Loucy (cell line): ENCODE data around the gene C3orf33.

Experiments used
- H2AFZ ChIP-seq: fragments of 200-600 bp; sonication (generic); 2 replicates; pipeline ENCODE4 v1.6.0; 2016; ENCODE audit warnings: antibody characterized with exemption, mild to moderate bottlenecking, low read length, moderate library complexity
- H3F3A ChIP-seq: fragments of 200-600 bp; 2 replicates; pipeline ENCODE4 v1.6.0; 2016; ENCODE audit warnings: antibody characterized with exemption, low read depth, mild to moderate bottlenecking
- H3K27me3 ChIP-seq: fragments of 200-600 bp; sonication (generic); 2 replicates; pipeline ENCODE4 v1.6.1; 2014; ENCODE audit warnings: low read length, mild to moderate bottlenecking; ENCODE audit not compliant: insufficient read depth, poor library complexity, severe bottlenecking
- H3K36me3 ChIP-seq: fragments of 200-600 bp; sonication (generic); 2 replicates; pipeline ENCODE4 v1.6.1; 2016; ENCODE audit warnings: low read length; ENCODE audit not compliant: insufficient read depth
- H3K4me1 ChIP-seq: fragments of 200-600 bp; sonication (generic); 2 replicates; pipeline ENCODE4 v1.5.1; 2014; ENCODE audit warnings: low read length, mild to moderate bottlenecking; ENCODE audit not compliant: insufficient read depth, poor library complexity, severe bottlenecking
- H3K4me2 ChIP-seq: fragments of 200-600 bp; sonication (generic); 2 replicates; pipeline ENCODE4 v1.6.0; 2014; ENCODE audit warnings: antibody characterized with exemption, low read length, low read depth, mild to moderate bottlenecking; ENCODE audit not compliant: poor library complexity, severe bottlenecking
- H3K4me3 ChIP-seq: fragments of 200-600 bp; sonication (generic); 2 replicates; pipeline ENCODE4 v1.5.1; 2014; ENCODE audit warnings: low read length, mild to moderate bottlenecking, mixed read lengths; ENCODE audit not compliant: poor library complexity, severe bottlenecking
- H3K79me2 ChIP-seq: fragments of 200-600 bp; sonication (generic); 2 replicates; pipeline ENCODE4 v1.6.1; 2014; ENCODE audit warnings: low read length; ENCODE audit not compliant: insufficient read depth
- H3K9ac ChIP-seq: fragments of 200-600 bp; sonication (generic); 2 replicates; pipeline ENCODE4 v1.6.0; 2014; ENCODE audit warnings: mild to moderate bottlenecking, low read depth, low read length, moderate library complexity; ENCODE audit not compliant: poor library complexity, severe bottlenecking
- H3K9me2 ChIP-seq: fragments of 200-600 bp; sonication (generic); replicated peaks from 2 replicates; pipeline ENCODE4 v1.6.1; 2016; ENCODE audit warnings: low read depth, low read length, mixed read lengths
- H3K9me3 ChIP-seq: fragments of 200-600 bp; sonication (generic); 2 replicates; pipeline ENCODE4 v1.6.1; 2014; ENCODE audit warnings: mild to moderate bottlenecking, antibody characterized with exemption, low read length, low read depth; ENCODE audit not compliant: insufficient read depth
- H4K20me1 ChIP-seq: fragments of 200-600 bp; sonication (generic); 2 replicates; pipeline ENCODE4 v1.6.0; 2014; ENCODE audit warnings: antibody characterized with exemption, low read length, mild to moderate bottlenecking; ENCODE audit not compliant: insufficient read depth, poor library complexity, severe bottlenecking
- EZH2phosphoT487 ChIP-seq: fragments of 200-600 bp; IDR thresholded peaks from 2 replicates; pipeline ENCODE4 v1.6.1; 2018; ENCODE audit warnings: antibody characterized with exemption, mild to moderate bottlenecking, moderate library complexity, borderline replicate concordance
- TF ChIP-seq, protein P1 (sequence below): fragments of 200-600 bp; sonication (generic); conservative IDR thresholded peaks from 2 replicates; pipeline ENCODE4 v1.5.1; 2014; ENCODE audit warnings: mild to moderate bottlenecking, antibody characterized with exemption, low read length

C3orf33 gene

GRCh38 chr3:155746703-155747102 lies 59.4 kb downstream of the C3orf33 start:
- Histone ChIP-seq H3F3A (no peaks in the 10 kb centered on the region), H2AFZ (no peak overlapping the region)
- no peak for TF ChIP-seq EZH2phosphoT487
- TF ChIP-seq, protein P1, sequence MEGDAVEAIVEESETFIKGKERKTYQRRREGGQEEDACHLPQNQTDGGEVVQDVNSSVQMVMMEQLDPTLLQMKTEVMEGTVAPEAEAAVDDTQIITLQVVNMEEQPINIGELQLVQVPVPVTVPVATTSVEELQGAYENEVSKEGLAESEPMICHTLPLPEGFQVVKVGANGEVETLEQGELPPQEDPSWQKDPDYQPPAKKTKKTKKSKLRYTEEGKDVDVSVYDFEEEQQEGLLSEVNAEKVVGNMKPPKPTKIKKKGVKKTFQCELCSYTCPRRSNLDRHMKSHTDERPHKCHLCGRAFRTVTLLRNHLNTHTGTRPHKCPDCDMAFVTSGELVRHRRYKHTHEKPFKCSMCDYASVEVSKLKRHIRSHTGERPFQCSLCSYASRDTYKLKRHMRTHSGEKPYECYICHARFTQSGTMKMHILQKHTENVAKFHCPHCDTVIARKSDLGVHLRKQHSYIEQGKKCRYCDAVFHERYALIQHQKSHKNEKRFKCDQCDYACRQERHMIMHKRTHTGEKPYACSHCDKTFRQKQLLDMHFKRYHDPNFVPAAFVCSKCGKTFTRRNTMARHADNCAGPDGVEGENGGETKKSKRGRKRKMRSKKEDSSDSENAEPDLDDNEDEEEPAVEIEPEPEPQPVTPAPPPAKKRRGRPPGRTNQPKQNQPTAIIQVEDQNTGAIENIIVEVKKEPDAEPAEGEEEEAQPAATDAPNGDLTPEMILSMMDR: no peak

GRCh38 chr3:155745795-155746550 lies 60.1 kb downstream of the C3orf33 start:
- no peaks in the 10 kb centered on the region for H3K36me3 ChIP-seq
- peak overlapping the region; percentile 86 for H3K4me3 ChIP-seq
- H3K27me3 ChIP-seq: peaks cover 38% of the 10 kb centered on the region
- peak overlapping the region; percentile 86 for H3K4me2 ChIP-seq
- H3K4me1 ChIP-seq: peaks cover 17% of the 10 kb centered on the region
- H2AFZ ChIP-seq: no peak overlapping the region; the same call in 1 of the 2 replicates
- no peaks in the 10 kb centered on the region for H4K20me1 ChIP-seq
- H3K79me2 ChIP-seq: no peaks in the 10 kb centered on the region
- TF ChIP-seq, protein P1: no peak
- no peak for TF ChIP-seq EZH2phosphoT487
- H3F3A ChIP-seq: no peaks in the 10 kb centered on the region
- no peaks in the 10 kb centered on the region for H3K9me2 ChIP-seq
- no peaks in the 10 kb centered on the region for H3K9me3 ChIP-seq
- no peak overlapping the region for H3K9ac ChIP-seq

More at GRCh38 chr3:155746703-155747102, 59.4 kb downstream of the C3orf33 start:
- Histone ChIP-seq H3K4me3 (no peak overlapping the region), H3K4me1 (peaks cover 17% of the 10 kb centered on the region), H3K9me3 (no peaks in the 10 kb centered on the region), H3K36me3 (no peaks in the 10 kb centered on the region), H3K9ac (no peak overlapping the region), H3K4me2 (no peak overlapping the region), H4K20me1 (no peaks in the 10 kb centered on the region), H3K27me3 (peaks cover 38% of the 10 kb centered on the region), H3K9me2 (no peaks in the 10 kb centered on the region), H3K79me2 (no peaks in the 10 kb centered on the region)

GRCh38 chr3:155744626-155745324 lies 61.3 kb downstream of the C3orf33 start, which contains the start of gene PLCH1:
TSS of gene PLCH1 (minus strand) at chr3:155745071. CDS start at chr3:155704224, 40,847 bp downstream.
- H4K20me1 ChIP-seq: no peaks in the 10 kb centered on the region
- H3K36me3 ChIP-seq: no peaks in the 10 kb centered on the region
- peak within 1 kb of the TSS; percentile 86 for H3K4me3 ChIP-seq
- no peaks in the 10 kb centered on the region for H3F3A ChIP-seq
- peaks cover 38% of the 10 kb centered on the region for H3K27me3 ChIP-seq
- peak within 1 kb of the TSS; percentile 96 for H2AFZ ChIP-seq
- TF ChIP-seq, protein P1: no peak
- no peak for TF ChIP-seq EZH2phosphoT487
- H3K4me2 ChIP-seq: peak within 1 kb of the TSS; percentile 86
- no peaks in the 10 kb centered on the region for H3K79me2 ChIP-seq
- no peaks in the 10 kb centered on the region for H3K9me3 ChIP-seq
- H3K9me2 ChIP-seq: no peaks in the 10 kb centered on the region
- peak within 1 kb of the TSS; percentile 62 for H3K9ac ChIP-seq
- peaks cover 17% of the 10 kb centered on the region for H3K4me1 ChIP-seq
